OCI-LY7 (cell line): ENCODE measurements around the gene CYFIP2. TPM values are rescaled to one million over a fixed set of nuclear protein-coding genes. Genes with fewer than 3 reads are reported as not detected.
"Not testable (repeated sequence)": the region's sequence is repeated elsewhere in the genome, so short reads cannot be mapped to it uniquely, and the experiment has no call there.

Experiments used
- BruUV-seq: library from RNA; stranded (reverse); fragments of 400-500 nt; replicated peaks from 2 replicates; lab custom pipeline; 2021; lab: Mats Ljungman, UMichigan
- CTCF ChIA-PET: fragments of 300-600 bp; sonication (Branson Sonifier 250); formaldehyde crosslinking; loops from one replicate; lab custom pipeline; 2022; ENCODE audit warnings: antibody characterized with exemption; ENCODE audit not compliant: unreplicated experiment; lab: Charles Lee
- POLR2A ChIA-PET: fragments of 300-600 bp; sonication (Branson Sonifier 250); formaldehyde crosslinking; loops from one replicate; lab custom pipeline; 2022; ENCODE audit warnings: antibody characterized with exemption; lab: Charles Lee
- DNase-seq: peaks from one replicate; pipeline ENCODE4 v3.0.0-alpha.2; 2015; ENCODE audit warnings: low spot score
- H2AFZ ChIP-seq: fragments of 200-600 bp; sonication (generic), shearing (Covaris generic); 2 replicates; pipeline ENCODE4 v1.6.1; 2014; ENCODE audit warnings: mild to moderate bottlenecking, antibody characterized with exemption, low read length, moderate library complexity
- H3K27ac ChIP-seq: fragments of 200-600 bp; sonication (generic); 2 replicates; pipeline ENCODE4 v1.5.1; 2014; ENCODE audit warnings: mixed run types, low read depth, mild to moderate bottlenecking, moderate library complexity, low read length, inconsistent platforms; ENCODE audit not compliant: poor library complexity, severe bottlenecking
- H3K36me3 ChIP-seq: fragments of 200-600 bp; sonication (generic); 2 replicates; pipeline ENCODE4 v1.6.1; 2014; ENCODE audit warnings: mild to moderate bottlenecking, antibody characterized with exemption, low read length, moderate library complexity, mixed read lengths; ENCODE audit not compliant: insufficient read depth
- H3K4me1 ChIP-seq: fragments of 200-600 bp; sonication (generic); 2 replicates; pipeline ENCODE4 v1.5.1; 2014; ENCODE audit warnings: mild to moderate bottlenecking, low read length; ENCODE audit not compliant: insufficient read depth, poor library complexity, severe bottlenecking
- H3K4me2 ChIP-seq: fragments of 200-600 bp; sonication (generic); 2 replicates; pipeline ENCODE4 v1.6.1; 2014; ENCODE audit warnings: mild to moderate bottlenecking, low read length
- H3K4me3 ChIP-seq: fragments of 200-600 bp; sonication (generic); 2 replicates; pipeline ENCODE4 v1.5.1; 2014; ENCODE audit warnings: mild to moderate bottlenecking, low read depth, low read length; ENCODE audit not compliant: poor library complexity, severe bottlenecking
- H3K79me2 ChIP-seq: fragments of 200-600 bp; sonication (generic); 2 replicates; pipeline ENCODE4 v1.6.1; 2016; ENCODE audit warnings: low read depth, mild to moderate bottlenecking, low read length, moderate library complexity, mixed read lengths; ENCODE audit not compliant: insufficient read depth
- H3K9me2 ChIP-seq: fragments of 200-600 bp; sonication (generic); 2 replicates; pipeline ENCODE4 v1.6.1; 2016; ENCODE audit warnings: mild to moderate bottlenecking, low read length, mixed read lengths; ENCODE audit not compliant: insufficient read depth
- H3K9me3 ChIP-seq: fragments of 200-600 bp; sonication (generic); 2 replicates; pipeline ENCODE4 v1.6.1; 2014; ENCODE audit warnings: mild to moderate bottlenecking, mixed run types, low read length, mixed read lengths
- H4K20me1 ChIP-seq: fragments of 200-600 bp; sonication (generic); 2 replicates; pipeline ENCODE4 v1.6.1; 2014; ENCODE audit warnings: mild to moderate bottlenecking, antibody characterized with exemption, low read length, moderate library complexity, mixed read lengths; ENCODE audit not compliant: insufficient read depth
- CTCF ChIP-seq: fragments of 200-600 bp; sonication (generic); conservative IDR thresholded peaks from 2 replicates; pipeline ENCODE4 v1.5.1; 2014; ENCODE audit warnings: mild to moderate bottlenecking, antibody characterized with exemption, low read length, moderate library complexity, mixed read lengths
- EZH2phosphoT487 ChIP-seq: fragments of 200-600 bp; sonication (generic); IDR thresholded peaks from 2 replicates; pipeline ENCODE4 v1.6.1; 2018; ENCODE audit warnings: low read depth, borderline replicate concordance, mild to moderate bottlenecking, mixed run types, antibody characterized with exemption, low read length, moderate library complexity, mixed read lengths
- intact Hi-C: fragments of 100-400 bp; cut with micrococcal nuclease; formaldehyde crosslinking; loops from one replicate; pipeline ENCODE4 v1.10.0; 2022; ENCODE audit not compliant: unreplicated experiment
- total RNA-seq, 2 experiments: library from RNA; depleted of rRNA in 1 of 2; stranded (reverse); fragments of >200 nt in 1 of 2; shearing (Covaris generic) in 1 of 2; gene quantifications; 2 replicates each; pipeline ENCODE4 v1.2.3, GENCODE V29; 2014 to 2022

The CYFIP2 gene
- total RNA-seq, 2 experiments from 2014 or later = 258 to 419 TPM

DNA sequence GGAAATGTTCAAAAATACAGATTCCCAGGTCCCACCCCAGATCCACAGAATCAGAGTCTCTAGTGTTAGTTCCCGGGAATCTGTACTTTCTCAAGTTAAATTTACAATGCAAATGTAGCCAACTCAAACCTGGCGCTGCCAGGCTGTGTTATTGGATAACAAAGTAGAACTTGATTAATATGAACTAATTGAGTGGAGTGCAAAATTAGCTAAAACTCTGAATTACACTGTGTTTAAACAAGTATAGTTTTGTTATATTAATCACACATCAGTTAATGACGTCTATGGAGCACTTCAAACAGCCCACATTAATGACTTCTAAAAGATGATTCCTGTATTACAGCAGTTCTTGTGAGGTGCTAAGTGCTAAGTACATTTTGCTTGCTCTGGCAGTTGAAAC is 32.4 kb upstream of the CYFIP2 start:
- no peak for TF ChIP-seq EZH2phosphoT487
- no peak for TF ChIP-seq CTCF
- ChIA-PET CTCF (no interaction called here), POLR2A (no interaction called here)
- Histone ChIP-seq H3K4me2 (no peak overlapping the region), H3K36me3 (no peaks in the 10 kb centered on the region), H3K4me3 (no peak overlapping the region), H3K9me2 (no peaks in the 10 kb centered on the region), H3K9me3 (no peaks in the 10 kb centered on the region), H3K79me2 (no peaks in the 10 kb centered on the region), H4K20me1 (no peaks in the 10 kb centered on the region), H2AFZ (no peak overlapping the region), H3K27ac (no peak overlapping the region), H3K4me1 (no peaks in the 10 kb centered on the region)
- no TSS peak for BruUV-seq
- DNase-seq = no peak
- intact Hi-C loops = no loop called here

DNA sequence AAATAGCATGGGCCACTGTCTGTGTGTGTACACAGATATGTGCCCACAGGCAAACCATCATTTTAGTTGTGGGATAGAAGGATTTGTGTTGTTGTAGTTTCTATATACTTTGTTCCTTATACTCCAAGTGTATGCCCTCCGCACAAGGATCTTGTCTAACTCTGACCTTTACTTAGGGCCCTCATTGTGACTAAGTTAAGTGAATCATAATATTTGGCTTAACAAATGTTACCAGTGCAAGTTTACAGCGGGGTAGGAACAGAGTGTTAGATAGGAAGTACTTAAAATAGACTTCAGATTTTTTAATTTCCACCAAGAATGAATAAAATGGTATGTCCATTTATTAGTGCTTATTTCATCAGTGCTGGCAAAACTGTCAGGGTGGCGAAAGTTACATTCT is 29.5 kb upstream of the CYFIP2 start:
- TF ChIP-seq CTCF = no peak
- TF ChIP-seq EZH2phosphoT487 = no peak
- Histone ChIP-seq H2AFZ (no peak overlapping the region), H4K20me1 (no peaks in the 10 kb centered on the region), H3K4me3 (no peak overlapping the region), H3K36me3 (no peaks in the 10 kb centered on the region), H3K27ac (no peak overlapping the region), H3K4me1 (no peaks in the 10 kb centered on the region), H3K79me2 (no peaks in the 10 kb centered on the region), H3K9me3 (no peaks in the 10 kb centered on the region), H3K4me2 (no peak overlapping the region), H3K9me2 (no peaks in the 10 kb centered on the region)
- POLR2A ChIA-PET = no interaction called here
- no TSS peak for BruUV-seq
- CTCF ChIA-PET = no interaction called here
- no peak for DNase-seq
- intact Hi-C loops = no loop called here

DNA sequence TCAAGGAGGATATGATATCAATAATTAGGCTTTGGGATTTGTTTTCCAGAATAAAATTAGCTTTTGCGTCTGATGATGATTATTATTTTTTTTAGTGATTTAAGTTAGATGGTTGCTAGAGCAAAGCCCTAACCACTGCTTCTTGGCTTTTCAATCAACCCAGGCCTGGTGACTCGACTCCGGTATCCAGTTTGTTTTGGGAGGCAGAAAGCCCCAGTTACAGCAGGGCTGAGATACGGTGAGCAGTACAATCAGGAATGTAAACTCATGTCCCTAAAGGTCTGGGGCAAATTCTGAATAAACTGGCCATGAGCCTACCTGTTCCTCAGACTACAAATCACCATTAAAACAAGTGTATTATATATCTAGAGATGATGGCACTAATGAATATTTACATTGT is 24.4 kb upstream of the CYFIP2 start:
- POLR2A ChIA-PET = no interaction called here

DNA sequence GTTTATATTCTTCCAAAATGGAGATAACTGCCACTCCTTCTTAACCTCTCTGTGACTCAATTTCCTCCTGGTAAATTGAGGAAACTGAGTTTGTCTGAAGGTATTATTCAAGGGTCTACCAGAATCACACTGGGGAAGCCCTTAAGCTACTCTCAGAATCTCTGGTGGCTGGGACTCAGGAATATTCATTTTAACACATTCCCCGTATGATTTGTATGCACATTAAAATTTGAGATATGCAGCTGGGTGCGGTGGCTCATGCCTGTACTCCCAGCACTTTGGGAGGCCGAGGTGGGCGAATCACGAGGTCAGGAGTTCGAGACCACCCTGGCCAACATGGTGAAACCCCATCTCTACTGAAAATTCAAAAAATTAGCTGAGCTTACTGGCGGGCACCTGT is 21.2 kb upstream of the CYFIP2 start:
- H3K9me2 ChIP-seq, intact Hi-C loops, BruUV-seq, H3K27ac ChIP-seq, H3K36me3 ChIP-seq, DNase-seq, H4K20me1 ChIP-seq, CTCF ChIA-PET, H3K4me2 ChIP-seq, H2AFZ ChIP-seq, H3K4me3 ChIP-seq, H3K4me1 ChIP-seq, H3K79me2 ChIP-seq, H3K9me3 ChIP-seq, POLR2A ChIA-PET: not testable (repeated sequence)

More for the DNA sequence above, 24.4 kb upstream of the CYFIP2 start:
- H3K27ac ChIP-seq = no peak overlapping the region
- no peak overlapping the region for H3K4me2 ChIP-seq
- TF ChIP-seq EZH2phosphoT487 (no peak), CTCF (no peak)
- CTCF ChIA-PET = no interaction called here
- no peaks in the 10 kb centered on the region for H3K4me1 ChIP-seq
- no peak for DNase-seq
- no peaks in the 10 kb centered on the region for H3K9me2 ChIP-seq
- H3K36me3 ChIP-seq = no peaks in the 10 kb centered on the region
- H3K4me3 ChIP-seq = no peak overlapping the region
- BruUV-seq = no TSS peak
- no peaks in the 10 kb centered on the region for H3K79me2 ChIP-seq
- no peaks in the 10 kb centered on the region for H4K20me1 ChIP-seq
- no peak overlapping the region for H2AFZ ChIP-seq
- no peaks in the 10 kb centered on the region for H3K9me3 ChIP-seq
- intact Hi-C loops = no loop called here
